Measurements from ENCODE around the gene RCC2. TPM values are rescaled to one million over a fixed set of nuclear protein-coding genes. Genes with fewer than 3 reads are reported as not detected.

The RCC2 gene
- total RNA-seq, 1 donor from 2014 or later: 57.2 TPM

DNA sequence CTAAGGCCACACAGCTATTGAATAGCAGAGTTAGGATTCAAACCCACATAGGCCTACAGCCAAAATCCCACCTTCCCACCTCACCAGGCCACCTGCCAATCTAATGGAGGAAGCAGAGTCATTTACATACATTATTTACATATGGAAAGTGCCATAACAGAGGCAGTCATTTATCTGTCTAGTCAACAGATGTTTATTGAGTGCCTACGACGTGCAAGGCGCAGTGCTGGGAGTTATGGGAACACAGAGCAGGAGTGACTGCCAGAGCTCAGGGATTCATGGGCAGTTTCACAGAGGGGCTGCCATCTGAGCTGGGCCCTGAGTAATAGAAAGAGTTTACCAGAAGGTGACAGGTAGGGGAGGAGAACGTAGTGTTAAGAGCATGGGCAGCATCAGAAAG, 77.8 kb downstream of the RCC2 start:
- DNase-seq (ENCODE audit: low spot score in 2 of 2): no peak
- intact Hi-C loops (cut with DNase I): no loop called here
- H3K27me3 ChIP-seq: no peaks in the 10 kb centered on the region

DNA sequence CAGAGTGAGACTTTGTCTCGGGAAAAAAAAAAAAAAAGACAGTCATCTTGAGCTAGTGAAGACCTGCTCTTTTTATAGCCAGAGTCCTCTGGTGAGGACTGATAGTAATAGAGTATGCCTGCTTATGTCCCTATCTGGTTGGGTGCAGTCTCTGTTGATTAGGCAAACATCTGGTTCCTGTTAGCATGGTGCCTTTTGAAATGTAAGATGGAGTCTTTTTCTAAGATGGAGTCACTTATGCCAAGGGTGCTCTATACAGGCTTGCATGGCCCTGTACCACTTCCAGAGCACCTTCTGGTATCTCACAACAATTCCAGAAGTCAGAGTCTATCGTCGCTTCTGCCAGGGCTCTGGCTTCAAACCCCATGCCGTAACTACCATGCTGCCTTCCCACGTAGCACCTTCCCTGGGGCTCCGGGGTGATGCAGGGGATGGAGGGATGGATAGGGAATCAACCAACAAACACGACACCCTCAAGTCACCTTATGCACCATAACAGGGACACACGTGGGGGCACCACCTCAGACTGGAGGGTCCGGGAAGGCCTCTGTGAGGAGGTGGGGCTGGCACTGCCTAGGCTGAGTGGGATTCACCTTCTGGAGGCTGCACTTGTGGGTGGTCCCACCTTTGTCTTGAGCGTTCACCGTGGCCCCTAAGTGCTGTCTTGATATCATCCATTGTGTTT, 79.1 kb downstream of the RCC2 start:
- peaks cover 0 to 3% of the 10 kb centered on the region in 2 donors for H3K9me3 ChIP-seq
- no peak for DNase-seq (ENCODE audit: low spot score in 2 of 2)
- TF ChIP-seq, protein P1, sequence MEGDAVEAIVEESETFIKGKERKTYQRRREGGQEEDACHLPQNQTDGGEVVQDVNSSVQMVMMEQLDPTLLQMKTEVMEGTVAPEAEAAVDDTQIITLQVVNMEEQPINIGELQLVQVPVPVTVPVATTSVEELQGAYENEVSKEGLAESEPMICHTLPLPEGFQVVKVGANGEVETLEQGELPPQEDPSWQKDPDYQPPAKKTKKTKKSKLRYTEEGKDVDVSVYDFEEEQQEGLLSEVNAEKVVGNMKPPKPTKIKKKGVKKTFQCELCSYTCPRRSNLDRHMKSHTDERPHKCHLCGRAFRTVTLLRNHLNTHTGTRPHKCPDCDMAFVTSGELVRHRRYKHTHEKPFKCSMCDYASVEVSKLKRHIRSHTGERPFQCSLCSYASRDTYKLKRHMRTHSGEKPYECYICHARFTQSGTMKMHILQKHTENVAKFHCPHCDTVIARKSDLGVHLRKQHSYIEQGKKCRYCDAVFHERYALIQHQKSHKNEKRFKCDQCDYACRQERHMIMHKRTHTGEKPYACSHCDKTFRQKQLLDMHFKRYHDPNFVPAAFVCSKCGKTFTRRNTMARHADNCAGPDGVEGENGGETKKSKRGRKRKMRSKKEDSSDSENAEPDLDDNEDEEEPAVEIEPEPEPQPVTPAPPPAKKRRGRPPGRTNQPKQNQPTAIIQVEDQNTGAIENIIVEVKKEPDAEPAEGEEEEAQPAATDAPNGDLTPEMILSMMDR (IDR thresholded peaks at IDR 0.05): no peak
- no peak overlapping the region for H3K27ac ChIP-seq
- H3K4me3 ChIP-seq: no peak overlapping the region
- intact Hi-C loops (cut with DNase I): no loop called here
- H3K27me3 ChIP-seq: no peaks in the 10 kb centered on the region
- H3K36me3 ChIP-seq: no peaks in the 10 kb centered on the region
- H3K4me1 ChIP-seq: no peaks in the 10 kb centered on the region

More for the DNA sequence above, 77.8 kb downstream of the RCC2 start:
- Histone ChIP-seq H3K4me3 (no peak overlapping the region), H3K36me3 (no peaks in the 10 kb centered on the region), H3K4me1 (no peaks in the 10 kb centered on the region), H3K27ac (no peak overlapping the region), H3K9me3 (peaks cover 0 to 3% of the 10 kb centered on the region in 2 donors)
- TF ChIP-seq, protein P1 (IDR thresholded peaks at IDR 0.05): no peak

DNA sequence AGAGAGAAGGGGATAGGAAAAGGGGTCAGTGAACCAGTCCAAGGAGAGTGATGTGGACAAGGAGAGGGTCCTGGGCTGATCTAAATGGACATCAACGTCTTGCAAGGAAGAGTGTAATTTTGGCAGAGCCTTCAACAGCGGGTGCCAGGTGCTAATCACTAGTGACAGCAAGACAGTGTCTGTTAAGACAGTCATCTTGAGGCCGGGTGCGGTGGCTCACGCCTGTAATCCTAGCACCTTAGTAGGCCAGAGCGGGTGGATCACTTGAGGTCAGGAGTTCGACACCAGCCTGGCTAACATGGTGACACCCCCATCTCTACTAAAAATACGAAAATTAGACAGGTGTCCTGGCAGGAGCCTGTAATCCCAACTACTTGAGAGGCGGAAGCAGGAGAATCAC, 79.7 kb downstream of the RCC2 start:
- H3K4me1 ChIP-seq: no peaks in the 10 kb centered on the region
- H3K4me3 ChIP-seq: no peak overlapping the region
- H3K36me3 ChIP-seq: no peaks in the 10 kb centered on the region
- H3K9me3 ChIP-seq: peaks cover 0 to 3% of the 10 kb centered on the region in 2 donors
- no peak for DNase-seq (ENCODE audit: low spot score in 2 of 2)
- intact Hi-C loops (cut with DNase I): no loop called here
- no peaks in the 10 kb centered on the region for H3K27me3 ChIP-seq
- TF ChIP-seq, protein P1 (IDR thresholded peaks at IDR 0.05): no peak
- H3K27ac ChIP-seq: no peak overlapping the region

DNA sequence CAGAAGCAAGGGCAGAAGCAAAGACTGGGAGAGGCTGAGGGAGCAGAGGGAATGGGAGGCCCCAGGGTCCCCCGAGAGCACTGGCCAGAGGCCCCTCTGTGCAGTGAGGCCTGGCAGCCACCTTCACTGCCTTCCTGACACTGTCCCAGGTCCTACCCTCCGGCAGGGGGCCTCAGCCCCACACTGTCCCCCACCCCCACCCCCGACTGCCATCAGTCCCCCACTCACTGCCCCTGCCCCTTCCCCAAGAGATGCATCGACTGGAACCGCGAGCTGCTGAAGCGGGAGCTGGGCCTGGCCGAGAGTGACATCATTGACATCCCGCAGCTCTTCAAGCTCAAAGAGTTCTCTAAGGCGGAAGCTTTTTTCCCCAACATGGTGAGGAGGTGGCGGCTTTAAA, 80.4 kb downstream of the RCC2 start:
- no peak for DNase-seq (ENCODE audit: low spot score in 2 of 2)
- H3K27ac ChIP-seq: no peak overlapping the region
- H3K36me3 ChIP-seq: no peaks in the 10 kb centered on the region
- no peaks in the 10 kb centered on the region for H3K9me3 ChIP-seq
- no peaks in the 10 kb centered on the region for H3K4me1 ChIP-seq
- intact Hi-C loops (cut with DNase I): no loop called here
- H3K4me3 ChIP-seq: no peak overlapping the region
- TF ChIP-seq, protein P1 (IDR thresholded peaks at IDR 0.05): no peak
- no peaks in the 10 kb centered on the region for H3K27me3 ChIP-seq

DNA sequence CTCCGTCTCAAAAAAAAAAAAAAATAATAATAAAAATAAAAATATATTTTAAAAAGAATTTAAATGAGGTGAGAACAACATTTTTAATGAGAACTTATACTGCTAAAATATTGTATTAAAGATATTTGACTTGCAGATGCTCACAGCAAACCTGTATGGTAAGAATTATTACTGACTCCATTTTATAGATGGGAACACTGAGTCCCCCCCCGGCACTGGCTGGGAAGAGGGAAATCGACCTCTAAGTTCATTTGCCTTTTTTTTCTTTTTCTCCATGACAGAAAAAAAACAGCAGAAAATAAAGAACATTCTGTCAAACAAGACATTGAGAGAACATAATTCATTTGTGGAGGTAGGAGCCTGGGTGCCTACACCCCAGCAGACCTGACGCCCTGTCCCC, 80.9 kb downstream of the RCC2 start:
- Histone ChIP-seq H3K4me3 (no peak overlapping the region), H3K4me1 (no peaks in the 10 kb centered on the region), H3K27me3 (no peaks in the 10 kb centered on the region), H3K27ac (no peak overlapping the region), H3K36me3 (no peaks in the 10 kb centered on the region), H3K9me3 (no peaks in the 10 kb centered on the region)
- no peak for DNase-seq (ENCODE audit: low spot score in 2 of 2)
- intact Hi-C loops (cut with DNase I): no loop called here
- TF ChIP-seq, protein P1 (IDR thresholded peaks at IDR 0.05): no peak

Other genes with a start within 250 kb of the RCC2 start
- gene PADI1, start 234.5 kb downstream of the RCC2 start, total RNA-seq: not detected
- not detected for gene PADI3, start 190.6 kb downstream of the RCC2 start, total RNA-seq
- gene PADI4, start 131.5 kb downstream of the RCC2 start, total RNA-seq: not detected
- not detected for gene PADI6, start 67.5 kb downstream of the RCC2 start, total RNA-seq
- 177 TPM for gene ARHGEF10L, start 100.0 kb upstream of the RCC2 start, total RNA-seq